Hepatocyte (in vitro differentiated cells): ENCODE results near the gene RIC1.

Source experiments
- CTCF ChIP-seq: fragments of 200-600 bp; sonication (generic); IDR thresholded peaks from 2 replicates; pipeline ENCODE4 v1.5.1; 2016; ENCODE audit warnings: antibody characterized with exemption, mild to moderate bottlenecking; ENCODE audit not compliant: poor library complexity
- EZH2 ChIP-seq: fragments of 200-600 bp; sonication (generic); IDR thresholded peaks from 2 replicates; pipeline ENCODE4 v1.6.1; 2016; ENCODE audit warnings: antibody characterized with exemption, mild to moderate bottlenecking, borderline replicate concordance

DNA sequence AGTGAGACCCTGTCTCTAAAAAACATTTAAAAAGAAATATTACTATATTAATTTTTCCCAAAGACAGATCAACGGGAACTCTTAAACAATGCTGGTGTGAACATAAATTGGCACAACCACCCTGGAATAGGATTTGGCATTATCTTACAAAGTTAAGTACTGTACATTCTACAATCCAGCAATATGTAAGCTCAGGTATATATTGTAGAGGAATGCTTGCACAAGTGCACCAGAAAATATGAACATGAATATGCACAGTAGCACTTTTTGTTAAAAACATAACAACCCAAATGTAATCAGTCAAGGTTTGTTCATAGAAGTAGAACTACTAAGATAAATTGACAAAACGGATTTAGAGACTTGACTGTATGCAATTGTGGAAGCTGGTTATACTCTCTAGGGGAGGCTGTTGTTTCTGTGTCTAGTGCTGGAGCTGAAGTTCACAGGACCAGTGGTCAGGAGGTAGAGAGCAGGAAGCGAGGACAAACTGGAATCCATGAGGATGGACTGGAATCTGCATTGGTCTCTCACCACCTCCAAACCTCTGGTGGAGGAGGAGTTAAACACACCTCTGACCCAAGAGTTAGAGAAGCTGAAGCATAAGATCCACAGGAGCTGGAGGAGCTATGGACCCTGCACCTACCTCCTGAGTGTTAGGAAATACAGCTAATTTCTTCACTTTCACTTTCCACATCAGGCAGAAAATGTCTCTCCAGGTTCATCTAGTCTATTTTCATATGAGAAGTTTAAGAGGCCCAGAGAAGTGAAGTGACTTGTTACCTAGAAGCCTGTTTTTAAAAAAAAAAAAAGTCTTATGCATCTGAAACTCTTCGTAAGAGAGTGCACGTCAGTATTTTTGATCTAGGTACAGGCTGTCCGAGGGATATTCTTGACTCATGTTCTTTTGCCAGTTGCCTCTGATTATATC is 20.3 kb upstream of the RIC1 start:
- TF ChIP-seq CTCF: no peak
- TF ChIP-seq EZH2: no peak
